Heart left ventricle (tissue), 13 donors: Measurements from ENCODE around the gene LAD1.

ENCODE experiments used
- CTCF ChIP-seq, 12 donors: fragments of 200-600 bp; sonication (generic) in 4 of 12; IDR thresholded peaks; one replicate each; pipeline versions ENCODE4 v1.5.0 to v1.8.0; 2018 to 2022; ENCODE audit warnings: antibody characterized with exemption in 12 of 12, mild to moderate bottlenecking in 5 of 12
- POLR2A ChIP-seq, 2 donors: fragments of 450-650 bp; IDR thresholded peaks; one replicate each; pipeline ENCODE4 v1.6.1; 2017; ENCODE audit warnings: antibody characterized with exemption in 2 of 2, mild to moderate bottlenecking in 2 of 2, moderate library complexity in 2 of 2
- donor health status: ischemic (EF 13 %, LVEDD 7.1; RV severe dilation, severe dysfunction).
- donor health status: DM: no; HTN: yes; CAD: no.
- donor health status: DM: no; HTN: no; CAD: no.
- donor health status: ischemic (EF 25% LVEDD 6.9; RV normal size, moderate dysfunction).
- donor health status: ischemic (EF 25% LVEDD 5.7; RV mildly dilated, moderate dysfunction).
- donor health status: ischemic (EF 35%, LVEDD 5.7; RV mildly dilated, moderate dysfunction).
- donor health status: nonischemic (EF 11% LVEDD 7.7; RV severe dilation, severe dysfunction).
- donor health status: DM: yes; HTN: yes; CAD: no.
- donor health status: PGD.
- donor health status: ischemic (EF 29% LVEDD 5.4; RV normal size, mild dysfunction).
- donor health status: nonischemic (EF 23%, LVEDD 6.1; RV moderate dilation, normal function).

GRCh38 chr1:201424146-201424545 lies 25.0 kb upstream of the LAD1 start:
- TF ChIP-seq CTCF (IDR thresholded peaks at IDR 0.05), result no peak
- no peak for TF ChIP-seq POLR2A (IDR thresholded peaks at IDR 0.05)
